Neuronal stem cell (in vitro differentiated cells): Measurements from ENCODE around the gene CNFN.
A peak's percentile ranks its signal among the peaks of the same experiment; 100 is the strongest.

Experiments
- DNase-seq: peaks from one replicate; pipeline ENCODE4 v3.0.0-alpha.2; 2013; ENCODE audit warnings: low spot score
- H2AFZ ChIP-seq: one replicate; pipeline ENCODE4 v1.6.1; 2013; ENCODE audit warnings: mild to moderate bottlenecking, low read length, inconsistent platforms
- H2AK5ac ChIP-seq: 2 replicates; pipeline ENCODE4 v1.6.1; 2013; ENCODE audit warnings: low read depth, mild to moderate bottlenecking, inconsistent platforms, low read length, moderate library complexity, mixed read lengths
- H2BK120ac ChIP-seq: 2 replicates; pipeline ENCODE4 v1.6.1; 2013; ENCODE audit warnings: low read depth, mild to moderate bottlenecking, inconsistent platforms, low read length, moderate library complexity, mixed read lengths
- H2BK12ac ChIP-seq: one replicate; pipeline ENCODE4 v1.6.1; 2013; ENCODE audit warnings: low read length, inconsistent platforms
- H2BK15ac ChIP-seq: 2 replicates; pipeline ENCODE4 v1.6.1; 2013; ENCODE audit warnings: mild to moderate bottlenecking, low read length, inconsistent platforms, mixed read lengths
- H2BK5ac ChIP-seq: one replicate; pipeline ENCODE4 v1.6.1; 2013; ENCODE audit warnings: inconsistent platforms, mild to moderate bottlenecking, low read length, moderate library complexity
- H3K14ac ChIP-seq: one replicate; pipeline ENCODE4 v1.6.1; 2013; ENCODE audit warnings: low read length, inconsistent platforms
- H3K18ac ChIP-seq: 2 replicates; pipeline ENCODE4 v1.6.1; 2013; ENCODE audit warnings: low read length, inconsistent platforms
- H3K23ac ChIP-seq: 2 replicates; pipeline ENCODE4 v1.6.1; 2013; ENCODE audit warnings: low read depth, mild to moderate bottlenecking, mixed read lengths, low read length, inconsistent platforms; ENCODE audit not compliant: poor library complexity
- H3K27ac ChIP-seq: replicated peaks from 3 replicates; pipeline ENCODE4 v1.5.1; 2013; ENCODE audit warnings: low read length, inconsistent platforms
- H3K27me3 ChIP-seq, 3 experiments: 2 replicates each; pipeline ENCODE4 v1.6.1; 2013; ENCODE audit warnings: low read length in 3 of 3, mild to moderate bottlenecking in 2 of 3, inconsistent platforms in 1 of 3, low read depth in 1 of 3, mixed read lengths in 1 of 3, moderate library complexity in 1 of 3; ENCODE audit not compliant: control insufficient read depth in 3 of 3, insufficient read depth in 3 of 3
- H3K36me3 ChIP-seq, 2 donors: replicated peaks in 1 of 2; 2 replicates each; pipeline ENCODE4 v1.6.1; 2013; ENCODE audit warnings: low read length in 2 of 2; ENCODE audit not compliant: control insufficient read depth in 2 of 2, insufficient read depth in 2 of 2
- H3K4ac ChIP-seq: 2 replicates; pipeline ENCODE4 v1.6.1; 2013; ENCODE audit warnings: inconsistent platforms, mild to moderate bottlenecking, low read length, moderate library complexity
- H3K4me1 ChIP-seq, 2 donors: 1 replicate in 1 of 2; 2 replicates in 1 of 2; pipeline ENCODE4 v1.6.1; 2013; ENCODE audit warnings: low read length in 2 of 2, low read depth in 1 of 2; ENCODE audit not compliant: control insufficient read depth in 2 of 2, insufficient read depth in 1 of 2
- H3K4me2 ChIP-seq: one replicate; pipeline ENCODE4 v1.6.1; 2013; ENCODE audit warnings: mild to moderate bottlenecking, low read length, inconsistent platforms; ENCODE audit not compliant: insufficient read depth, poor library complexity, severe bottlenecking
- H3K4me3 ChIP-seq, 2 donors: 2 replicates each; pipeline ENCODE4 v1.5.1; 2013; ENCODE audit warnings: low read length in 2 of 2, mild to moderate bottlenecking in 2 of 2, inconsistent platforms in 1 of 2, moderate library complexity in 1 of 2
- H3K79me1 ChIP-seq: one replicate; pipeline ENCODE4 v1.6.1; 2013; ENCODE audit warnings: low read depth, mild to moderate bottlenecking, inconsistent platforms, low read length, moderate library complexity
- H3K9ac ChIP-seq: one replicate; pipeline ENCODE4 v1.6.1; 2013; ENCODE audit warnings: mild to moderate bottlenecking, low read depth, low read length, inconsistent platforms; ENCODE audit not compliant: poor library complexity
- H3K9me3 ChIP-seq, 2 donors: replicated peaks in 1 of 2; 2 replicates each; pipeline versions ENCODE3 to v1.6.1; 2013; ENCODE audit warnings: low read length in 2 of 2, mild to moderate bottlenecking in 2 of 2, inconsistent platforms in 1 of 2, low read depth in 1 of 2, mixed read lengths in 1 of 2, moderate library complexity in 1 of 2; ENCODE audit not compliant: control insufficient read depth in 2 of 2, insufficient read depth in 1 of 2
- H4K8ac ChIP-seq: one replicate; pipeline ENCODE4 v1.6.1; 2013; ENCODE audit warnings: low read depth, mild to moderate bottlenecking, inconsistent platforms, low read length, moderate library complexity
- H4K91ac ChIP-seq: one replicate; pipeline ENCODE4 v1.6.1; 2013; ENCODE audit warnings: low read length, low read depth, mild to moderate bottlenecking, inconsistent platforms; ENCODE audit not compliant: poor library complexity
- WGBS, 2 donors: extraction: QIAGEN DNeasy Blood & Tissue Kit; methylation state at CpG; one replicate each; pipeline ENCODE4 v1.1.7; 2013; ENCODE audit warnings: missing lambda C conversion rate in 2 of 2, mixed read lengths in 1 of 2; ENCODE audit not compliant: insufficient read length in 2 of 2, insufficient replicate concordance in 1 of 2; ENCODE audit errors: extremely low coverage in 2 of 2; 5-methylcytosine and 5-hydroxymethylcytosine counted together

CNFN gene

GRCh38 chr19:42363614-42364346 lies 26.3 kb downstream of the CNFN start:
- H3K36me3 ChIP-seq = peaks cover 26 to 67% of the 10 kb centered on the region in 2 donors
- no peak overlapping the region for H2BK12ac ChIP-seq
- no peak overlapping the region for H2AK5ac ChIP-seq
- H4K8ac ChIP-seq = no peak overlapping the region
- H3K4me2 ChIP-seq = no peak overlapping the region
- peak overlapping the region; percentile 2 for H3K14ac ChIP-seq
- peaks cover 5% of the 10 kb centered on the region for H3K79me1 ChIP-seq
- no peaks in the 10 kb centered on the region for H3K27me3 ChIP-seq
- no peak overlapping the region for H4K91ac ChIP-seq
- H3K4me1 ChIP-seq = no peaks in the 10 kb centered on the region
- H3K9me3 ChIP-seq = peaks cover 3 to 10% of the 10 kb centered on the region in 2 donors
- no peak overlapping the region for H3K27ac ChIP-seq
- no peak overlapping the region for H3K18ac ChIP-seq
- H3K23ac ChIP-seq = no peak overlapping the region
- H3K4ac ChIP-seq = no peak overlapping the region
- no peak overlapping the region for H2AFZ ChIP-seq
- no CpG with 5 or more reads among the region's 17 CpGs for WGBS, 2 donors
- no peak overlapping the region for H2BK15ac ChIP-seq
- peak overlapping the region in 1 of 2 donors; percentile 30 for H3K4me3 ChIP-seq
- no peak overlapping the region for H3K9ac ChIP-seq
- no peak overlapping the region for H2BK5ac ChIP-seq
- DNase-seq = no peak
- no peak overlapping the region for H2BK120ac ChIP-seq

DNA sequence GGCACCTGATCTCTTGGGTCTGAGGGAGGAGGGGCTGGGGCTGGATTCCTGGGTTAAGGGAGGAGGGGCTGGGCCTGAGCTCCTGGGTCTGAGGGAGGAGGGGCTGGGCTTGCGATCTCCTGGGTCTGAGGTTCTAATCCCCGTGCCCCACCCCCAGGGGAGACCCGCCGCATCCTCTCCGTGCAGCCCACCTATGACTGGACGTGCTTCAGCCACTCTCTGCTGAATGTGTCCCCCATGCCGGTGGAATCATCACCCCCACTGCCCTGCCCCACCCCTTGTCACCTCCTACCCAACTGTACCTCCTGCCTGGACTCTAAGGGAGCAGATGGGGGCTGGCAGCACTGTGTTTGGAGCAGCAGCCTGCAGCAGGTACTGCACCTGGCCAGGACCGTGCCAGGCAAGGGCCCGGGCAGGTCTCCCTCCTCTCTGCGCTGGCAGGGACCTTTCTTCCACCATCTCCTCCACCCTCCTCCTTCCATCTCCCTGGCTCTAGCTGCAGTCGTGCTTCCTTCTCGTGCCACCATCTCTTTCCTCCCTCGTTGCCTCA lies 27.1 kb downstream of the CNFN start:
- no peak overlapping the region for H3K4me3 ChIP-seq
- no peak overlapping the region for H2BK15ac ChIP-seq
- H2BK120ac ChIP-seq = no peak overlapping the region
- peaks cover 2% of the 10 kb centered on the region for H3K79me1 ChIP-seq
- H3K9ac ChIP-seq = peak overlapping the region; percentile 72
- H3K14ac ChIP-seq = peak overlapping the region; percentile 9
- H3K27me3 ChIP-seq = no peaks in the 10 kb centered on the region
- no peak overlapping the region for H3K27ac ChIP-seq
- peak overlapping the region; percentile 65 for H3K23ac ChIP-seq
- WGBS, 2 donors = no CpG with 5 or more reads among the region's 13 CpGs
- H2BK5ac ChIP-seq = no peak overlapping the region
- no peak overlapping the region for H2AFZ ChIP-seq
- H2BK12ac ChIP-seq = no peak overlapping the region
- peaks cover 30 to 73% of the 10 kb centered on the region in 2 donors for H3K36me3 ChIP-seq
- H3K4ac ChIP-seq = no peak overlapping the region
- no peak overlapping the region for H3K4me2 ChIP-seq
- peaks cover 3 to 9% of the 10 kb centered on the region in 2 donors for H3K9me3 ChIP-seq
- H2AK5ac ChIP-seq = no peak overlapping the region
- DNase-seq = no peak
- H3K4me1 ChIP-seq = peaks cover 2% of the 10 kb centered on the region in 2 donors
- H3K18ac ChIP-seq = peak overlapping the region; percentile 19
- H4K91ac ChIP-seq = no peak overlapping the region
- H4K8ac ChIP-seq = no peak overlapping the region

- Histone ChIP-seq H2AFZ (no peak overlapping the region), H3K23ac (peak overlapping the region; percentile 43)
- WGBS, 2 donors = no CpG with 5 or more reads among the region's 14 CpGs
Observed at GRCh38 chr19:42362342-42362741, 27.8 kb downstream of the CNFN start.

DNA sequence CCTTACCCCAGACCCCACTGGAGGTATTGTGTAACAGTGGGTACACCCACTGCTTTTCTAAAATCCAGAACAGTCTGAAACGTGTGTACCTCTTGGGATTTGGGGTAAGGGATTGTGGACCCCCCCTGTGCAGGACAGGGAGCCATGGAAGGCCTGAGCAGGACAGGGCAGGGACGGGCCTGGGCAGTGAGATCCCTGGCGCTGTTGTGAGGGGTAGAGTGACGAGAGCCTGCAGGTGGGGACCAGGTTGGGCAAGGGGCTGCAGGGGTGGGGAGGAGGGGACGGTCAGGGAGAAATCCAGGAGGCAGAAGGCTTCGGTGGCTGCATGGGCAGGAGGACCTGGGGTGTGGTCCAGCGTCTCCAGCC lies 28.6 kb downstream of the CNFN start:
- Histone ChIP-seq H2AFZ (no peak overlapping the region), H3K14ac (peak overlapping the region; percentile 17), H3K4me2 (no peak overlapping the region), H3K4ac (no peak overlapping the region), H3K9me3 (peaks cover 3 to 9% of the 10 kb centered on the region in 2 donors), H3K27ac (no peak overlapping the region), H4K8ac (no peak overlapping the region), H2BK15ac (no peak overlapping the region), H3K23ac (no peak overlapping the region), H2BK120ac (no peak overlapping the region), H2AK5ac (no peak overlapping the region), H4K91ac (no peak overlapping the region), H3K18ac (peak overlapping the region; percentile 11), H2BK12ac (no peak overlapping the region), H3K79me1 (peaks cover 2% of the 10 kb centered on the region), H2BK5ac (no peak overlapping the region), H3K4me3 (no peak overlapping the region), H3K9ac (no peak overlapping the region), H3K4me1 (peaks cover 2% of the 10 kb centered on the region in 2 donors), H3K27me3 (no peaks in the 10 kb centered on the region), H3K36me3 (peaks cover 31 to 80% of the 10 kb centered on the region in 2 donors)
- no peak for DNase-seq
- WGBS, 2 donors = no CpG with 5 or more reads among the region's 7 CpGs

More at GRCh38 chr19:42362342-42362741, 27.8 kb downstream of the CNFN start:
- Histone ChIP-seq H3K36me3 (peaks cover 30 to 77% of the 10 kb centered on the region in 2 donors), H3K27me3 (no peaks in the 10 kb centered on the region), H3K4me1 (peaks cover 2% of the 10 kb centered on the region in 2 donors), H3K9me3 (peaks cover 3 to 9% of the 10 kb centered on the region in 2 donors), H3K14ac (no peak overlapping the region), H3K18ac (peak overlapping the region; percentile 44), H2BK120ac (no peak overlapping the region), H2BK12ac (no peak overlapping the region), H2AK5ac (no peak overlapping the region), H4K8ac (no peak overlapping the region), H3K4me3 (no peak overlapping the region), H3K4ac (no peak overlapping the region), H4K91ac (no peak overlapping the region), H3K9ac (peak overlapping the region; percentile 9), H3K79me1 (peaks cover 2% of the 10 kb centered on the region), H3K27ac (no peak overlapping the region), H3K4me2 (no peak overlapping the region), H2BK5ac (no peak overlapping the region), H2BK15ac (no peak overlapping the region)
- DNase-seq = no peak
